BE2C (cell line): ENCODE measurements around the gene POLN.

Experiments used
- DNase-seq: peaks from one replicate; pipeline ENCODE4 v3.0.0-alpha.2; 2020
- H3K27me3 ChIP-seq: fragments of 250-450 bp; sonication (Bioruptor Pico); 2 replicates; pipeline ENCODE4 v1.5.1; 2020; ENCODE audit warnings: mild to moderate bottlenecking
- H3K36me3 ChIP-seq: fragments of 250-450 bp; sonication (Bioruptor Pico); 2 replicates; pipeline ENCODE4 v1.5.1; 2020; ENCODE audit warnings: mild to moderate bottlenecking
- H3K4me1 ChIP-seq: fragments of 250-450 bp; sonication (Bioruptor Pico); 2 replicates; pipeline ENCODE4 v1.5.1; 2020
- H3K4me3 ChIP-seq: 2 replicates; pipeline ENCODE4 v1.5.1; 2011; ENCODE audit warnings: low read depth, low read length
- H3K9me3 ChIP-seq: fragments of 250-450 bp; sonication (Bioruptor Pico); 2 replicates; pipeline ENCODE4 v1.5.1; 2020
- CTCF ChIP-seq: IDR thresholded peaks from 2 replicates; pipeline ENCODE4 v1.5.1; 2012; ENCODE audit warnings: mild to moderate bottlenecking, low read depth, low read length

Gene POLN

GRCh38 chr4:2092669-2093053, 149.3 kb downstream of the POLN start:
- DNase-seq, result no peak
- TF ChIP-seq CTCF, result no peak
- no peaks in the 10 kb centered on the region for H3K9me3 ChIP-seq
- no peaks in the 10 kb centered on the region for H3K36me3 ChIP-seq
- no peaks in the 10 kb centered on the region for H3K27me3 ChIP-seq
- H3K4me3 ChIP-seq, result no peak overlapping the region
- H3K4me1 ChIP-seq, result no peaks in the 10 kb centered on the region

- Histone ChIP-seq H3K27me3 (no peaks in the 10 kb centered on the region), H3K36me3 (no peaks in the 10 kb centered on the region), H3K4me3 (no peak overlapping the region), H3K4me1 (no peaks in the 10 kb centered on the region), H3K9me3 (no peaks in the 10 kb centered on the region)
- DNase-seq, result no peak
- TF ChIP-seq CTCF, result no peak
Observed at GRCh38 chr4:2091990-2092668, 149.8 kb downstream of the POLN start.

GRCh38 chr4:2090642-2091041, 151.3 kb downstream of the POLN start:
- no peak for DNase-seq
- Histone ChIP-seq H3K4me3 (no peak overlapping the region), H3K36me3 (no peaks in the 10 kb centered on the region), H3K27me3 (no peaks in the 10 kb centered on the region), H3K4me1 (no peaks in the 10 kb centered on the region), H3K9me3 (no peaks in the 10 kb centered on the region)
- TF ChIP-seq CTCF, result no peak

- DNase-seq, result no peak
- no peaks in the 10 kb centered on the region for H3K4me1 ChIP-seq
- H3K36me3 ChIP-seq, result no peaks in the 10 kb centered on the region
- no peaks in the 10 kb centered on the region for H3K9me3 ChIP-seq
- no peak overlapping the region for H3K4me3 ChIP-seq
- no peak for TF ChIP-seq CTCF
- no peaks in the 10 kb centered on the region for H3K27me3 ChIP-seq
Observed at GRCh38 chr4:2089222-2089621, 152.7 kb downstream of the POLN start.

DNA sequence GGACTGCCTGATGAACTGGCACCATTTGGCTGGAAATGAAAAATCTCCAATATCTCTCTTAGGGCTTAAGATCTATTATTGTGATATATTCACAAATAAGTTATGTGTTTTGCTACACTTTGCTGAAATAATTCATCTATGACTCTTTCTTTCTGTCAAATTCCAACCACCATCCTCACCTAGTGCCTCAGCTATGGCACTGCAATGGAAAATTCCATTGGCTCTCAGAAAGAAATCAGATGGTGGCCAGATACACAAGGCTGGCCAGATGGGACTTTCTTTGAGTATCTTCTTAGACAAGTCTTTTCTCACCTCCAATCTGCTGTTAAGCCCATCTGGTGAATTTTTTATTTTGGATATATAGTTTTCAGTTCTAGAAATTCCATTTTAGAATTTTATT, 154.8 kb downstream of the POLN start:
- DNase-seq, result no peak
- Histone ChIP-seq H3K4me3 (no peak overlapping the region), H3K4me1 (no peaks in the 10 kb centered on the region), H3K36me3 (no peaks in the 10 kb centered on the region), H3K9me3 (no peaks in the 10 kb centered on the region), H3K27me3 (no peaks in the 10 kb centered on the region)
- TF ChIP-seq CTCF, result peak; percentile 27; the same call in 1 of the 2 replicates

DNA sequence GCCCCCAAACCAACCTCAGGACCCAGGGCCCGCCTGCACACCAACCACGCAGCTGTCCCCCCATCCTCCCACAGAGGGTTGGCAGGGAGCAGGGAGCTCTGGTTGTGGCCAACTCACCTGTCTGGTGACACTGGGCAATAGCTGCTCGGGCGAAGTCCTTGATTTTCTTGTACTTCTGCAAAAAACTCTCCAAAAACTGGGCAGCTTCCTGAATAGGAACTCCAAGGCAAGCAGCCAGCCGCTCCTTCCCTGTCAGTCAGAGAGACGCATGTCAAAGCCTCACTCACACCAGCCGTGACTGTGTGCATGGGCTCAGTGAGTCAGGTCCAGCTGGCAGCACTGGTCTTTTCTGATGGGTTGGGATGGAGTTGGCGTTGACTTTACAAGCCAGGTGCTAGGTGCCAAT, 156.4 kb downstream of the POLN start:
- TF ChIP-seq CTCF, result no peak
- DNase-seq, result no peak

More for the DNA sequence above, 156.4 kb downstream of the POLN start:
- H3K27me3 ChIP-seq, result no peaks in the 10 kb centered on the region
- H3K4me1 ChIP-seq, result no peaks in the 10 kb centered on the region
- no peaks in the 10 kb centered on the region for H3K36me3 ChIP-seq
- no peaks in the 10 kb centered on the region for H3K9me3 ChIP-seq
- no peak overlapping the region for H3K4me3 ChIP-seq
